ENCODE results near the gene PEX14. TPM values are rescaled to one million over a fixed set of nuclear protein-coding genes. Genes with fewer than 3 reads are reported as not detected.

The PEX14 gene
- total RNA-seq, 4 donors from 2014 or later, result 8.1 to 17.8 (median 15.8) TPM

- intact Hi-C loops (cut with DNase I; ENCODE audit: low total_unique reads), result no loop called here
- in situ Hi-C loops (cut with MboI; ENCODE audit: low sequenced_read_pairs in 4 of 4), result no loop called here
- H3K27me3 ChIP-seq, result no peaks in the 10 kb centered on the region
- ATAC-seq (no peak), DNase-seq (no peak)
- H3K4me1 ChIP-seq, result no peaks in the 10 kb centered on the region
- H3K4me3 ChIP-seq, result no peak overlapping the region
- H3K36me3 ChIP-seq, result peaks cover 0 to 73% of the 10 kb centered on the region in 2 donors
- TF ChIP-seq POLR2A (IDR thresholded peaks at IDR 0.05) (no peak), CTCF (IDR thresholded peaks at IDR 0.05 in 4 of 5, conservative IDR thresholded peaks at IDR 0.05 in 1 of 5) (no peak)
- H3K27ac ChIP-seq, result no peak overlapping the region
- H3K9me3 ChIP-seq, result no peaks in the 10 kb centered on the region
Measured at GRCh38 chr1:10650556-10651388, 176.0 kb downstream of the PEX14 start.

GRCh38 chr1:10651389-10651766 is 176.6 kb downstream of the PEX14 start:
- Histone ChIP-seq H3K27ac (no peak overlapping the region), H3K27me3 (no peaks in the 10 kb centered on the region), H3K36me3 (peaks cover 0 to 67% of the 10 kb centered on the region in 2 donors), H3K4me3 (no peak overlapping the region), H3K4me1 (no peaks in the 10 kb centered on the region), H3K9me3 (no peaks in the 10 kb centered on the region)
- no peak for TF ChIP-seq POLR2A (IDR thresholded peaks at IDR 0.05)
- no peak for TF ChIP-seq CTCF (IDR thresholded peaks at IDR 0.05 in 4 of 5, conservative IDR thresholded peaks at IDR 0.05 in 1 of 5)
- DNase-seq, result no peak
- intact Hi-C loops (cut with DNase I; ENCODE audit: low total_unique reads), result no loop called here
- in situ Hi-C loops (cut with MboI; ENCODE audit: low sequenced_read_pairs in 4 of 4), result no loop called here
- no peak for ATAC-seq

GRCh38 chr1:10651793-10652192 is 177.0 kb downstream of the PEX14 start:
- in situ Hi-C loops (cut with MboI; ENCODE audit: low sequenced_read_pairs in 4 of 4) (no loop called here), intact Hi-C loops (cut with DNase I; ENCODE audit: low total_unique reads) (no loop called here)
- H3K4me3 ChIP-seq, result no peak overlapping the region
- no peak overlapping the region for H3K27ac ChIP-seq
- H3K4me1 ChIP-seq, result no peaks in the 10 kb centered on the region
- H3K36me3 ChIP-seq, result peaks cover 0 to 63% of the 10 kb centered on the region in 2 donors
- TF ChIP-seq POLR2A (IDR thresholded peaks at IDR 0.05), result no peak
- TF ChIP-seq CTCF (IDR thresholded peaks at IDR 0.05 in 4 of 5, conservative IDR thresholded peaks at IDR 0.05 in 1 of 5), result no peak
- ATAC-seq (no peak), DNase-seq (no peak)
- no peaks in the 10 kb centered on the region for H3K27me3 ChIP-seq
- H3K9me3 ChIP-seq, result no peaks in the 10 kb centered on the region

GRCh38 chr1:10652626-10653025 is 177.9 kb downstream of the PEX14 start:
- intact Hi-C loops (cut with DNase I; ENCODE audit: low total_unique reads), result no loop called here
- H3K4me3 ChIP-seq, result no peak overlapping the region
- H3K27me3 ChIP-seq, result no peaks in the 10 kb centered on the region
- DNase-seq (no peak), ATAC-seq (no peak)
- no peak overlapping the region for H3K27ac ChIP-seq
- in situ Hi-C loops (cut with MboI; ENCODE audit: low sequenced_read_pairs in 4 of 4), result no loop called here
- H3K4me1 ChIP-seq, result no peaks in the 10 kb centered on the region
- TF ChIP-seq POLR2A (IDR thresholded peaks at IDR 0.05), result no peak
- no peak for TF ChIP-seq CTCF (IDR thresholded peaks at IDR 0.05 in 4 of 5, conservative IDR thresholded peaks at IDR 0.05 in 1 of 5)
- H3K36me3 ChIP-seq, result peaks cover 0 to 64% of the 10 kb centered on the region in 2 donors
- no peaks in the 10 kb centered on the region for H3K9me3 ChIP-seq
